ENCODE measurements around the gene POU3F1.
A peak's percentile ranks its signal among the peaks of the same experiment; 100 is the strongest.

Gene POU3F1

GRCh38 chr1:38046884-38047602 is 450 bp upstream of the POU3F1 start:
- Histone ChIP-seq H3K9me2 (replicated peaks; ENCODE audit: insufficient read depth, low read length) (no peaks in the 10 kb centered on the region), H3K9me3 (replicated peaks; ENCODE audit: insufficient read depth, low read length) (no peaks in the 10 kb centered on the region), H3F3A (ENCODE audit: insufficient read depth, low read length) (no peaks in the 10 kb centered on the region), H2AFZ (ENCODE audit: low read length) (peak overlapping the region; percentile 81), H4K20me1 (ENCODE audit: insufficient read depth, low read length) (no peaks in the 10 kb centered on the region), H3K36me3 (replicated peaks; ENCODE audit: insufficient read depth, low read length) (no peaks in the 10 kb centered on the region), H3K27ac (ENCODE audit: low read length) (no peak overlapping the region), H3K4me2 (ENCODE audit: low read depth, low read length) (peak overlapping the region; percentile 92), H3K9ac (ENCODE audit: low read length) (no peak overlapping the region), H3K4me1 (ENCODE audit: low read length) (no peaks in the 10 kb centered on the region), H3K79me2 (ENCODE audit: low read length) (no peaks in the 10 kb centered on the region), H3K4me3 (ENCODE audit: low read length) (peak overlapping the region; percentile 72), H3K27me3 (replicated peaks; ENCODE audit: insufficient read depth, low read length) (peaks cover 38% of the 10 kb centered on the region)
- DNase-seq: peak; percentile 88
- no peak for TF ChIP-seq EZH2 (optimal IDR thresholded peaks at IDR 0.05; ENCODE audit: low read depth, low read length)
- TF ChIP-seq, protein P1, sequence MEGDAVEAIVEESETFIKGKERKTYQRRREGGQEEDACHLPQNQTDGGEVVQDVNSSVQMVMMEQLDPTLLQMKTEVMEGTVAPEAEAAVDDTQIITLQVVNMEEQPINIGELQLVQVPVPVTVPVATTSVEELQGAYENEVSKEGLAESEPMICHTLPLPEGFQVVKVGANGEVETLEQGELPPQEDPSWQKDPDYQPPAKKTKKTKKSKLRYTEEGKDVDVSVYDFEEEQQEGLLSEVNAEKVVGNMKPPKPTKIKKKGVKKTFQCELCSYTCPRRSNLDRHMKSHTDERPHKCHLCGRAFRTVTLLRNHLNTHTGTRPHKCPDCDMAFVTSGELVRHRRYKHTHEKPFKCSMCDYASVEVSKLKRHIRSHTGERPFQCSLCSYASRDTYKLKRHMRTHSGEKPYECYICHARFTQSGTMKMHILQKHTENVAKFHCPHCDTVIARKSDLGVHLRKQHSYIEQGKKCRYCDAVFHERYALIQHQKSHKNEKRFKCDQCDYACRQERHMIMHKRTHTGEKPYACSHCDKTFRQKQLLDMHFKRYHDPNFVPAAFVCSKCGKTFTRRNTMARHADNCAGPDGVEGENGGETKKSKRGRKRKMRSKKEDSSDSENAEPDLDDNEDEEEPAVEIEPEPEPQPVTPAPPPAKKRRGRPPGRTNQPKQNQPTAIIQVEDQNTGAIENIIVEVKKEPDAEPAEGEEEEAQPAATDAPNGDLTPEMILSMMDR (IDR thresholded peaks at IDR 0.05; ENCODE audit: low read length): no peak

DNA sequence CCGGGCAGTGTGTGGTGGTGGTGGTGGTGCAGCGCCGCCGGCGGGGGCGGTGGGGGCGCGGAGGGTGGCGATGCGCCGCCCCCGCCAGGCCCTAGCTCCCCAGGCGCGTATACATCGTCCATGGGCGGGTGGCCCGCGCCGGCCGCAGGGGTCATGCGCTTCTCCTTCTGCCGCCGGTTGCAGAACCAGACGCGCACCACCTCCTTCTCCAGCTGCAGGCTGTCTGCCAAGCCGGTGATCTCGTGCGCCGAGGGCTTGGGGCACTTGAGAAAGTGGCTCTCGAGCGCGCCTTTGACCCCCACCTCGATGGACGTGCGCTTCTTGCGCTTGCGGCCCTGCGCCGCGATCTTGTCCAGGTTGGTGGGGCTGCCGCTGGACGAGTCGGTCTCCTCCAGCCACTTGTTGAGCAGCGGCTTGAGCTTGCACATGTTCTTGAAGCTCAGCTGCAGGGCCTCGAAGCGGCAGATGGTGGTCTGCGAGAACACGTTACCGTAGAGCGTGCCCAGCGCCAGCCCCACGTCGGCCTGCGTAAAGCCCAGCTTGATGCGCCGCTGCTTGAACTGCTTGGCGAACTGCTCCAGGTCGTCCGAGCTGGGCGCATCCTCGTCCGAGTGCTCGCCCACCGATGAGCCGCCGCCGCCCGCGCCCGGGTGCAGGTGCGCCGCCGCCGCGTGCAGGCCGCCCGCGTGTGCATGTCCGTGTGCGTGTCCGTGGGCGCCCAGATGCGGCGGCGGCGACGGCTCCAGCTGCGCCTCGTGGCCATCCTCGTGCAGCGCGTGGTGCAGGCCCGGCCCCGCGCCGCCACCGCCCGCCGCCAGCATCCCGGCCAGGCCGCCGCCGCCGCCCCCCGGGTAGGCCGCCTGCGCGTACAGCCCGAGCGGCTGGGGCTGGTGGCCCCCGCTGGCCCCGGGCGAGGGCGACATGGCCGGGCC is 926 bp downstream of the POU3F1 start:
- no peaks in the 10 kb centered on the region for H3K79me2 ChIP-seq (ENCODE audit: low read length)
- H4K20me1 ChIP-seq (ENCODE audit: insufficient read depth, low read length): no peaks in the 10 kb centered on the region
- no peak overlapping the region for H3K9ac ChIP-seq (ENCODE audit: low read length)
- H3K27me3 ChIP-seq (replicated peaks; ENCODE audit: insufficient read depth, low read length): peaks cover 38% of the 10 kb centered on the region
- DNase-seq: no peak
- H3K9me2 ChIP-seq (replicated peaks; ENCODE audit: insufficient read depth, low read length): no peaks in the 10 kb centered on the region
- no peaks in the 10 kb centered on the region for H3K36me3 ChIP-seq (replicated peaks; ENCODE audit: insufficient read depth, low read length)
- no peak overlapping the region for H2AFZ ChIP-seq (ENCODE audit: low read length)
- H3F3A ChIP-seq (ENCODE audit: insufficient read depth, low read length): no peaks in the 10 kb centered on the region
- no peaks in the 10 kb centered on the region for H3K4me1 ChIP-seq (ENCODE audit: low read length)
- peak; percentile 75 for TF ChIP-seq EZH2 (optimal IDR thresholded peaks at IDR 0.05; ENCODE audit: low read depth, low read length)
- TF ChIP-seq EZH2phosphoT487 (IDR thresholded peaks at IDR 0.05; ENCODE audit: low read length): no peak
- peak overlapping the region; percentile 62 for H3K4me2 ChIP-seq (ENCODE audit: low read depth, low read length)
- 0 out of 2 replicates have a peak overlapping the region, but pooled peaks have one; percentile 23 for H3K4me3 ChIP-seq (ENCODE audit: low read length)
- no peak overlapping the region for H3K27ac ChIP-seq (ENCODE audit: low read length)
- H3K9me3 ChIP-seq (replicated peaks; ENCODE audit: insufficient read depth, low read length): no peaks in the 10 kb centered on the region

GRCh38 chr1:38044221-38045215 is 2.1 kb downstream of the POU3F1 start:
- Histone ChIP-seq H3K79me2 (ENCODE audit: low read length) (no peaks in the 10 kb centered on the region), H3K9me3 (replicated peaks; ENCODE audit: insufficient read depth, low read length) (no peaks in the 10 kb centered on the region), H2AFZ (ENCODE audit: low read length) (no peak overlapping the region; the same call in 1 of the 2 replicates), H3K4me2 (ENCODE audit: low read depth, low read length) (peak overlapping the region; percentile 78), H3F3A (ENCODE audit: insufficient read depth, low read length) (no peaks in the 10 kb centered on the region), H3K4me3 (ENCODE audit: low read length) (peak overlapping the region; percentile 50), H3K9me2 (replicated peaks; ENCODE audit: insufficient read depth, low read length) (no peaks in the 10 kb centered on the region), H4K20me1 (ENCODE audit: insufficient read depth, low read length) (no peaks in the 10 kb centered on the region), H3K36me3 (replicated peaks; ENCODE audit: insufficient read depth, low read length) (no peaks in the 10 kb centered on the region), H3K27ac (ENCODE audit: low read length) (no peak overlapping the region), H3K27me3 (replicated peaks; ENCODE audit: insufficient read depth, low read length) (peaks cover 38% of the 10 kb centered on the region), H3K9ac (ENCODE audit: low read length) (no peak overlapping the region), H3K4me1 (ENCODE audit: low read length) (no peaks in the 10 kb centered on the region)
- TF ChIP-seq EZH2phosphoT487 (IDR thresholded peaks at IDR 0.05; ENCODE audit: low read length): peak; percentile 83
- TF ChIP-seq EZH2 (optimal IDR thresholded peaks at IDR 0.05; ENCODE audit: low read depth, low read length): peak; percentile 90
- TF ChIP-seq, protein P1 (IDR thresholded peaks at IDR 0.05; ENCODE audit: low read length): no peak
- DNase-seq: no peak
